ENCODE measurements around the gene MRPS14. TPM values are rescaled to one million over a fixed set of nuclear protein-coding genes. Genes with fewer than 3 reads are reported as not detected.
A peak's percentile ranks its signal among the peaks of the same experiment; 100 is the strongest.
"Not testable (repeated sequence)": the region's sequence is repeated elsewhere in the genome, so short reads cannot be mapped to it uniquely, and the experiment has no call there.

The MRPS14 gene
- total and polyA plus RNA-seq, 3 experiments from 2014 or later: 41.0 to 49.4 (median 41.4) TPM

DNA sequence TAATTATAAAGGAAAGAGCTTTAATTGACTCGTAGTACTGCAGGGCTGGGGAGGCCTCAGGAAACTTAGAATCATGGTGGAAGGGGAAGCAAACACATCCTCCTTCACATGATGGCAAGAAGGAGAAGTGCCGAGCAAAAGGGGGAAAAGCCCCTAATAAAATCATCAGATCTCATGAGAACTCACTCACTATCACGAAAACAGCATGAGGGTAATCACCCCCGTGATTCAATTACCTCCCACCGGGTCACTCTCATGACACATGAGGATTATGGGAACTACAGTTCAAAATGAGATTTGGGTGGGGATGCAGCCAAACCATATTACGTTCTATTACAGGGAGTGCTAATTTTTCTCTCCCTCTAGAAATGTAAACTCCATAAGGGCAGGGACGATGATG lies 14.2 kb upstream of the MRPS14 start:
- CTCF ChIA-PET: no interaction called here
- no peak overlapping the region for H3K4me3 Mint-ChIP-seq
- H3K36me3 Mint-ChIP-seq: no peaks in the 10 kb centered on the region

DNA sequence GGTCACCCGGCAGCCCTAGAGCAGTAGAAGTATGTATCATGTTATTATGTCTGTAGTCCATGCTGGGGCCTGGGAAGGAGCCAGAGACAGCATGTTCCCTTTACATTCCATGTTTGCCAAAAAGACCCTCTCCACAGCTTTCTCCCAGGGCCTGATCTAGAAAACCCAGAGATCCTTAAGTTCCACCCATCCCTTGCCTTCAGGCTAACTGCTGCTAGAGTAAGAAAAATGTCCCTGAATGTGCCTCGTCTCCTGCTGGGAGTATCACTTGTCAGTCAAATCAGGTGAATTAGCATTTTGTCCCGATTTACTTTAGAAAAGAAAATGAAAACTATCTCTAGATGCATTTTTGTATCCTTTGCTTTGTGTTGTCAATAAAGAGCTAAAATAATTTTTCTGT lies 13.3 kb upstream of the MRPS14 start:
- Mint-ChIP-seq H3K9me3 (no peaks in the 10 kb centered on the region), H3K4me1 (no peaks in the 10 kb centered on the region), H3K36me3 (no peaks in the 10 kb centered on the region), H3K27me3 (peaks cover 8 to 11% of the 10 kb centered on the region in 2 donors), H3K27ac (no peak overlapping the region), H3K4me3 (no peak overlapping the region)
- Histone ChIP-seq H3K4me1 (ENCODE audit: insufficient read depth, low read length) (no peaks in the 10 kb centered on the region), H3K27me3 (ENCODE audit: insufficient read depth, low read length, poor library complexity, severe bottlenecking) (no peaks in the 10 kb centered on the region), H3K4me3 (ENCODE audit: low read length) (no peak overlapping the region), H3K27ac (ENCODE audit: low read depth, low read length) (no peak overlapping the region), H3K36me3 (ENCODE audit: insufficient read depth, low read length) (no peaks in the 10 kb centered on the region), H3K9me3 (ENCODE audit: low read length) (no peaks in the 10 kb centered on the region)
- ChIA-PET CTCF (no interaction called here), POLR2A (no interaction called here)
- DNase-seq: no peak

More for the DNA sequence above, 14.2 kb upstream of the MRPS14 start:
- H3K4me1 ChIP-seq (ENCODE audit: insufficient read depth, low read length): no peaks in the 10 kb centered on the region
- Mint-ChIP-seq H3K4me1 (no peaks in the 10 kb centered on the region), H3K27me3 (peaks cover 8 to 11% of the 10 kb centered on the region in 2 donors), H3K9me3 (no peaks in the 10 kb centered on the region), H3K27ac (no peak overlapping the region)
- no peaks in the 10 kb centered on the region for H3K36me3 ChIP-seq (ENCODE audit: insufficient read depth, low read length)
- H3K27me3 ChIP-seq (ENCODE audit: insufficient read depth, low read length, poor library complexity, severe bottlenecking): no peaks in the 10 kb centered on the region
- no peaks in the 10 kb centered on the region for H3K9me3 ChIP-seq (ENCODE audit: low read length)
- no peak overlapping the region for H3K27ac ChIP-seq (ENCODE audit: low read depth, low read length)
- no peak for DNase-seq
- H3K4me3 ChIP-seq (ENCODE audit: low read length): no peak overlapping the region
- POLR2A ChIA-PET: interaction anchor here (0.6 kb wide), 1 partner anchor 184 kb away, joined by 4 read pairs; no protein-coding TSS in a partner anchor

DNA sequence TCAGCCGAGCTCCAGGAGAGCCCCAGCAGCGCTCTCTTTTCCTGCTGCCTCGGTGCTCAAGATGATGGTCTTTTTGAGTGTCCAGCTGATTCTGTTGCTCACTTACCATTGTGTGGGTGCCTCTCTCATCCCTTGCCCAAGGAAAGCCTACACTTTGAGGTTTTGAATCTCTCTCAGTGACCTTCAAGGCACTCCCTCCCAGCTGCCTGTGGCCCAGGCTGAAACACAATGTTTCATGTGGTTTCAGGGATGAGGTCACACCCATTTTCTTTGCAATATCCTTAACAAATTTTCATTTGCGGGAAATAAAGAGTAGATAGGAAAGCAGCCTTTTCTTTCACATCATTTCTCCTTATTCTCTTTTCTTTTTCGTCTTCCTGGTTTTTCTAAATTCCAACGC lies 12.6 kb upstream of the MRPS14 start:
- H3K4me1 Mint-ChIP-seq: no peaks in the 10 kb centered on the region
- no peaks in the 10 kb centered on the region for H3K4me1 ChIP-seq (ENCODE audit: insufficient read depth, low read length)
- no peaks in the 10 kb centered on the region for H3K36me3 ChIP-seq (ENCODE audit: insufficient read depth, low read length)
- POLR2A ChIA-PET: no interaction called here
- CTCF ChIA-PET: interaction anchor here (0.8 kb wide), 1 partner anchor 119 kb away, joined by 3 read pairs; no protein-coding TSS in a partner anchor
- no peaks in the 10 kb centered on the region for H3K36me3 Mint-ChIP-seq
- peaks cover 8 to 11% of the 10 kb centered on the region in 2 donors for H3K27me3 Mint-ChIP-seq
- H3K4me3 ChIP-seq (ENCODE audit: low read length): no peak overlapping the region
- H3K9me3 Mint-ChIP-seq: no peaks in the 10 kb centered on the region
- no peaks in the 10 kb centered on the region for H3K9me3 ChIP-seq (ENCODE audit: low read length)
- no peaks in the 10 kb centered on the region for H3K27me3 ChIP-seq (ENCODE audit: insufficient read depth, low read length, poor library complexity, severe bottlenecking)
- DNase-seq: no peak
- no peak overlapping the region for H3K4me3 Mint-ChIP-seq
- H3K27ac Mint-ChIP-seq: no peak overlapping the region
- no peak overlapping the region for H3K27ac ChIP-seq (ENCODE audit: low read depth, low read length)

DNA sequence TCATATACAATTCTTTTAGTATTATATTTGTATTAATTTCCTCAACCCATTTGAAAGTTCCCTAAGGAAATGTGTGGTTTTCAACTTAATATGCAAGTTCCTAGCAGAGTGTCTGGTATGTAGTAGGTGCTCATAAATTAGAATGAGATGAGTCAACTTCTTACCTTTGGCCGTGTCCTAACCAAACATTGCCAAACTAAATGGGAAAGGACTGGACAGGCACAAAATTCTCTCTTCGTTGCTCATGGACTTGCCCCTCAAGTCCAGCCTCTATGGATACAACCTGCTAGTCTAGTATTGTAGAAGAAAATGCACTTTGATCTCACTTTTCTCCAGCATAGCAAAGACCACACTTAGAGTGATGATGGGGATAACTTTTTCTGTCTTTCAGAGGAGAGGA lies 11.6 kb upstream of the MRPS14 start:
- Mint-ChIP-seq H3K27ac (no peak overlapping the region), H3K9me3 (no peaks in the 10 kb centered on the region), H3K27me3 (peaks cover 8 to 11% of the 10 kb centered on the region in 2 donors), H3K36me3 (no peaks in the 10 kb centered on the region), H3K4me3 (no peak overlapping the region), H3K4me1 (peaks cover 2 to 3% (median 3%) of the 10 kb centered on the region in 3 donors)
- Histone ChIP-seq H3K27ac (ENCODE audit: low read depth, low read length) (no peak overlapping the region), H3K9me3 (ENCODE audit: low read length) (no peaks in the 10 kb centered on the region), H3K4me1 (ENCODE audit: insufficient read depth, low read length) (no peaks in the 10 kb centered on the region), H3K27me3 (ENCODE audit: insufficient read depth, low read length, poor library complexity, severe bottlenecking) (no peaks in the 10 kb centered on the region), H3K36me3 (ENCODE audit: insufficient read depth, low read length) (no peaks in the 10 kb centered on the region), H3K4me3 (ENCODE audit: low read length) (no peak overlapping the region)
- POLR2A ChIA-PET: no interaction called here
- CTCF ChIA-PET: no interaction called here
- no peak for DNase-seq

DNA sequence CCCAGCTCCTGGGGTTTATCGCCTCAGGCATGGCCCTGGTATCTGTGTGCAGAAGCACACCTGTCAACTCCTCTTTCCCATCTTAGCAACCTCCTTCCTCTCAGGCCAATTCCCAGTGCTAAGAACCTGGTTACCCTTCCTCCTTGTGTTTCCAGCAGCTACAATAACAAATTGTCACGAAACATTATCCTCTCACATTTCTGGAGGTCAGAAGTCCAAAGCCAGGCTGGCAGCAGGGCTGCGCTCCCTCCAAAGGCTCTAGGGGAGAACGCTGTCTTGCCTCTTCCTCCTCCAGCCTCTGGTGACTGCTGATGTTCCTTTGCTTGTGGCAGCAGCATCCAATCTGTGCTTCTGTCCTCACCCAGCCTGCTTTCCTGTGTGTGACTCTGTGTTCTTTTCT lies 10.7 kb upstream of the MRPS14 start:
- Histone ChIP-seq H3K36me3 (ENCODE audit: insufficient read depth, low read length) (no peaks in the 10 kb centered on the region), H3K4me1 (ENCODE audit: insufficient read depth, low read length) (peaks cover 4% of the 10 kb centered on the region), H3K4me3 (ENCODE audit: low read length) (no peak overlapping the region), H3K27me3 (ENCODE audit: insufficient read depth, low read length, poor library complexity, severe bottlenecking) (no peaks in the 10 kb centered on the region), H3K27ac (ENCODE audit: low read depth, low read length) (no peak overlapping the region), H3K9me3 (ENCODE audit: low read length) (no peaks in the 10 kb centered on the region)
- DNase-seq: no peak
- CTCF ChIA-PET: no interaction called here
- POLR2A ChIA-PET: no interaction called here
- Mint-ChIP-seq H3K36me3 (no peaks in the 10 kb centered on the region), H3K9me3 (no peaks in the 10 kb centered on the region), H3K27ac (no peak overlapping the region), H3K4me1 (peaks cover 7 to 10% (median 9%) of the 10 kb centered on the region in 3 donors), H3K4me3 (no peak overlapping the region), H3K27me3 (peaks cover 5 to 11% of the 10 kb centered on the region in 2 donors)

DNA sequence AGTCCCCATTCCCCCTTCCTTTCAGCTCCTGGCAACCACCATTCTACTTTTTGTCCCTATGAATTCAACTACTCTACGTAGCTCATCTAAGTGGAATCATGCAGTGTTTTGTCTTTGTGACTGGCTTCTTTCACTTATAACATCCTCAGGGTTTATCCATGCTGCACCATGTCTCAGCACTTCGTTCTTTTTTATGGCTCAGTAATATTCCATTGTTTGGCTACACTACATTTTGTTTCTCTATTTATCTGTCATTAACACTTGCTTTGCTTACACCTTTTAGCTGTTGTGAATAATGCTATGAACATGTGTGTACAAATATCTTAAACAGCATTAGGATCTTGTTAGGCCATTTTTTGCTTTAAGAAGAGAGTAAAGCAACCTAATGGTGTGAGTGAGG lies 1.5 kb upstream of the MRPS14 start:
- Histone ChIP-seq H3K4me3 (ENCODE audit: low read length) (no peak overlapping the region), H3K36me3 (ENCODE audit: insufficient read depth, low read length) (no peaks in the 10 kb centered on the region), H3K4me1 (ENCODE audit: insufficient read depth, low read length) (peaks cover 17% of the 10 kb centered on the region), H3K27ac (ENCODE audit: low read depth, low read length) (no peak overlapping the region), H3K27me3 (ENCODE audit: insufficient read depth, low read length, poor library complexity, severe bottlenecking) (no peaks in the 10 kb centered on the region), H3K9me3 (ENCODE audit: low read length) (no peaks in the 10 kb centered on the region)
- H3K36me3 Mint-ChIP-seq: peaks cover 0 to 21% (median 0%) of the 10 kb centered on the region in 3 donors
- H3K27me3 Mint-ChIP-seq: no peaks in the 10 kb centered on the region
- peaks cover 36 to 45% (median 42%) of the 10 kb centered on the region in 3 donors for H3K4me1 Mint-ChIP-seq
- no peak for DNase-seq
- H3K4me3 Mint-ChIP-seq: peak overlapping the region; percentile 43 to 95 (median 87)
- no peaks in the 10 kb centered on the region for H3K9me3 Mint-ChIP-seq
- POLR2A ChIA-PET: interaction anchor here (0.7 to 4.4 kb wide), 4 partner anchors 25 to 1422 kb away, joined by 3 to 107 read pairs (median 6); partner anchors contain the start of genes CACYBP and SLC9C2
- CTCF ChIA-PET: interaction anchor here (1.3 to 4.2 kb wide), 3 partner anchors 25 to 277 kb away, joined by 4 to 34 read pairs (median 5); partner anchors contain the start of gene CACYBP
- peak overlapping the region; percentile 52 to 99 (median 92) for H3K27ac Mint-ChIP-seq

DNA sequence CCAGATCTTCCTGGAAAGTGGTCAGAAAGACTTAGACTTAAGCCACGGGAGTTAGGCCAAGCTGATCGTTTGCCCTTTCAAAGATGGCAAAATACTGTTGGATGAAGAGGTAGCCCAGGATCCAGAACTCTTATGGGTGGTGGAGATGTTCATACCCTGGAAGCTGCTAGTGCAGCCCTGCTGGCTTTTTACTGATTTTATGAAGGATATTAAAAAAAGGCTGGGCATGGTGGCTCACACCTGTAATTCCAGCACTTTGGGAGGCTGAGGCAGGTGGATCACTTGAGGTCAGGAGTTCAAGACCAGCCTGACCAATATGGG lies 657 bp upstream of the MRPS14 start:
- peak overlapping the region; percentile 94 for H3K4me3 ChIP-seq (ENCODE audit: low read length)
- H3K4me1 ChIP-seq (ENCODE audit: insufficient read depth, low read length): peaks cover 13% of the 10 kb centered on the region
- peak overlapping the region; percentile 88 for H3K27ac ChIP-seq (ENCODE audit: low read depth, low read length)
- CTCF ChIA-PET: interaction anchor here (1.1 to 4.2 kb wide), 7 partner anchors 9 to 276 kb away, joined by 3 to 34 read pairs (median 5); partner anchors contain the start of gene CACYBP
- H3K36me3 ChIP-seq (ENCODE audit: insufficient read depth, low read length); H3K9me3 ChIP-seq (ENCODE audit: low read length); H3K27me3 Mint-ChIP-seq; DNase-seq; H3K9me3 Mint-ChIP-seq; H3K27me3 ChIP-seq (ENCODE audit: insufficient read depth, low read length, poor library complexity, severe bottlenecking): not testable (repeated sequence)
- H3K27ac Mint-ChIP-seq: peak overlapping the region; percentile 87 to 99 (median 94)
- peak overlapping the region; percentile 87 to 95 (median 90) for H3K4me3 Mint-ChIP-seq
- POLR2A ChIA-PET: interaction anchor here (1.3 to 4.4 kb wide), 5 partner anchors 13 to 1155 kb away, joined by 5 to 107 read pairs (median 6); partner anchors contain the start of genes CACYBP, GAS5 and ZBTB37
- H3K36me3 Mint-ChIP-seq: peaks cover 0 to 26% (median 1%) of the 10 kb centered on the region in 3 donors
- H3K4me1 Mint-ChIP-seq: peaks cover 31 to 41% (median 37%) of the 10 kb centered on the region in 3 donors

DNA sequence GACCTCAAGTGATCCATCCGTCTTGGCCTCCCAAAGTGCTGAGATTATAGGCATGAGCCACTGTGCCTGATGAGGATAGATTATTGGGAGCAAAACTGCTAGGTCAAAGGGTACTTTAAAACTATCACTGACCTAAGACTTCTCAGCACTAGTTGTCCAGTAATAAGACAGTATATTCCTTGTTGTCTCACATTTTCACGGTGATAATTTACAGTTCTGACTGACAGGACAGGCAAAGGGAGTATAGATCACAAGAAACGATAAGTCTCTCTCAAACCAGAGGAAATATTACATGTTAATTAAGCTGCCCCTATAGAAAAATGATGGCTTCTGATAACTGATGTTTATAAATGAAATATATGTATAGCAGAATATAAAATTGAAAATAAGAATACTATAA lies 3.7 kb downstream of the MRPS14 start:
- H3K27me3 ChIP-seq (ENCODE audit: insufficient read depth, low read length, poor library complexity, severe bottlenecking): no peaks in the 10 kb centered on the region
- no peak overlapping the region for H3K4me3 Mint-ChIP-seq
- no peak overlapping the region for H3K4me3 ChIP-seq (ENCODE audit: low read length)
- H3K27ac ChIP-seq (ENCODE audit: low read depth, low read length): no peak overlapping the region
- H3K4me1 Mint-ChIP-seq: peaks cover 34 to 53% (median 43%) of the 10 kb centered on the region in 3 donors
- H3K9me3 Mint-ChIP-seq: no peaks in the 10 kb centered on the region
- ChIA-PET POLR2A (no interaction called here), CTCF (no interaction called here)
- peaks cover 0 to 1% of the 10 kb centered on the region in 2 donors for H3K27me3 Mint-ChIP-seq
- DNase-seq: no peak
- no peaks in the 10 kb centered on the region for H3K9me3 ChIP-seq (ENCODE audit: low read length)
- peaks cover 4 to 65% (median 13%) of the 10 kb centered on the region in 3 donors for H3K36me3 Mint-ChIP-seq
- H3K27ac Mint-ChIP-seq: peak overlapping the region in 1 of 8 donors; percentile 44
- H3K36me3 ChIP-seq (ENCODE audit: insufficient read depth, low read length): peaks cover 30% of the 10 kb centered on the region
- peaks cover 13% of the 10 kb centered on the region for H3K4me1 ChIP-seq (ENCODE audit: insufficient read depth, low read length)
